Measurements from ENCODE around the gene KLF11.

The KLF11 gene

GRCh38 chr2:10043256-10043905 is at the start of gene KLF11:
Gene KLF11, plus strand, starts transcription at chr2:10043550. Its CDS starts 167 bp downstream, at chr2:10043717.
- DNase-seq, result peak; percentile 12

- DNase-seq, result no peak
Observed at GRCh38 chr2:9994462-9994861, 48.9 kb upstream of the KLF11 start.

DNA sequence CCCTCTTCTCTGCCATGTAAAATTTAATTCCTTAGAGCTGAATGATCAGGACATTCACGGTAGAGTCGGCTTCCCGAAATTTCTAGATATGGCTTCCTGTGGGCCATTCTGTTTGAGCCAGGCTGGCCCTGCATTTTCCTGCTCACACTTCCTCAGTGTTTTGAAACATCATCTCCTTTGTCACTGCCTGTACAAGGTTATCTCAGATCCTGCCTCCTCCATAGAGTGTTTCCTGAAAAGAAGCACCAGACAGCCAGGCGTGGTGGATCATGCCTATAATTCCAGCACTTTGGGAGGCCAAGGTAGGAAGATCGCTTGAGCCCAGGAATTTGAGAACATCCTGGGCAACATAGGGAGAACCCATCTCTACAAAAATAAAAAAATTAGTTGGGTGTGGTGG is 48.3 kb upstream of the KLF11 start:
- DNase-seq, result no peak

- no peak for DNase-seq
Observed at GRCh38 chr2:9996321-9996720, 47.0 kb upstream of the KLF11 start.

DNA sequence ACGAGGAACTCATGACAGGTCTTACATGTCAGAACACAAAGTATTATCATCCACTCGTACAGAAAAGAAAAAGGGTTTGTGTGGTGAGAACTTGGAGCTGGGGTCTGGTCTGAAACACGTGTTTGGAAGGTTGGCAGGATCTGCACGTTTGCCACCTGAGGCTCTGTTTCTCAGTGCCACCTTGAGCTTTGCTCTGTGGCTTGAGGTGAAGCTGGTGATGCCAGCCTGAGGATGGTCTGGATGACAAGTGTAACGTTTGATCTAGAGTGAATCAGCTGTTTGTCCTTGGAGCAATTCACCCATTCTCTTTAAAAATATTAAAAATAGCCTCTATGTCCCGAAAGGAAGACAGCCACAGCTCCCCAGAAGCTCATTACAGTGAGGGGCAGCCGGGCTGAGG is 45.4 kb upstream of the KLF11 start:
- no peak for DNase-seq

- no peak for DNase-seq
Observed at GRCh38 chr2:9998916-9999654, 44.3 kb upstream of the KLF11 start.

DNA sequence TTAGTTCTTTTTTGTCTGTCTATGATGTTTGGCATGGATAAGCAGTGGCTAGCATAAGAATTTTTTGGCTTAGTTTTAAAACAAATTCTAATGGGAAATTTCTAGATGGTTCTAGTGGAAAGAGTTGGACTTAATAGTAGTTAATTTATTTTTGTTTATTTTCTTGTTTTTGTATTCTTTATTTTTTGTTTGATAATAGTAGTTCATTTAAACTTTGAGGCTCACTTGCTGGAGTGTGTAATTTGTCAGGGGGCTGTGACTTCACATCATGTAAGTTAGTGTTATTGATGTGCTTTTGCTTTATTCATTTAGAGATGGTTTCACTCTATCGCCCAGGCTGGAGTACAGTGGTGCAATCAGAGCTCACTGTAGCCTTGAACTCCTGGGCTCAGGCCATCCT is 43.7 kb upstream of the KLF11 start:
- no peak for DNase-seq

DNA sequence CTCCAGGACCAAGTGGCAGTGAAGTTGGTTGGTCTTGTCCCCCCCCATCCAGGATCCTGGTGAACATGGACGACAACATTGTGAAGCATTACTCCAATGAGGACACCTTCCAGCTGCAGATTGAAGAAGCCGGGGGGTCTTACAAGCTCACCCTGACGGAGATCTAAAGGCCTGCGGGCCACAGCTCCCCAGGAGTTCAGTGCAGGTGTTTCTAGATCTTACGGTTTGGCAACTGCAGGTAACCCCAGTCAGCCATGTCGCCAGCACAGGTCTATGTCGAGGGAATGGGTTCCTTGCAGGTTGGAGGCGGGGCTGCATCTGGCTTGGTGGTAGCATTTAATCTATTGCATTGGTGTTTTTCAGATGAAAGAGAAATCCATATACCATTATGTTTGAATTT is 42.8 kb upstream of the KLF11 start:
- DNase-seq, result no peak

- no peak for DNase-seq
Observed at GRCh38 chr2:10001586-10001985, 41.8 kb upstream of the KLF11 start.

DNA sequence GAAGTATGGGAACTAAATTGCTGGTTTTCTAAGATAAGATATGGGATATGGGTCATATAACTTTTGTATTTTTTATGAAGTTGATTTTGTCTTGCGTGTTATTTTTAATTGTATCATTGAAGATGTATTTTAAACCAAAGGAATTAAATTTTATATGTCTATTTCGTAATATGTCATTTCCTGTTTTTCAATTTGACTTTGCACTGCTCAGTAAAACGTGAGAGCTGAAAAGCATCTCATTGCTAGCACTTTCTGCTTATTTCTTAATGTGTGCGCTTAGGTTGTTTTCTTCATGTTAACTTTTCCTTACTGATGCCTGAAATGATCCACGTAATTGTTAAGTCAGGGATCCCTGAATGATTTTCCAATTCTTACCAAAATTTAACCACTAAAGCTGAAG is 41.2 kb upstream of the KLF11 start:
- no peak for DNase-seq

DNA sequence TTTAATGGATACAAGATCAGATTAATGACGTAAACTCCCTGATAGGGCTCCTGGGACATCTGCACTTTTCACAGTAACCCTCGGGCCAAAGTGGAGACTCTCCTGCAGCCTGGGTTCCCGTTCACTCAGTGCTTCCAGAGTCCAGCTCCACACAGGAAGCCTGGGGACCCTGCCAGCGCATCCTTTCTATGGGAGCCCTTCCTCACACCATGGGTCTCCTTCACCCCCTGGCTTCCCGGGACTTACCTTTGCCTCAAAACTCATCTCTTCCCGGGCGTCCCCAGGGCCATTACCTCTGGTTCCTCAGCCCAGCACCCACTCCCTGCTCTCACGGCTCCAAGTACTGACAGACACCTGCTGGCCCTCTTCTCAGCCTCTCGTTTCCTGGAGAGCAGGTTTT is 40.7 kb upstream of the KLF11 start:
- no peak for DNase-seq

DNA sequence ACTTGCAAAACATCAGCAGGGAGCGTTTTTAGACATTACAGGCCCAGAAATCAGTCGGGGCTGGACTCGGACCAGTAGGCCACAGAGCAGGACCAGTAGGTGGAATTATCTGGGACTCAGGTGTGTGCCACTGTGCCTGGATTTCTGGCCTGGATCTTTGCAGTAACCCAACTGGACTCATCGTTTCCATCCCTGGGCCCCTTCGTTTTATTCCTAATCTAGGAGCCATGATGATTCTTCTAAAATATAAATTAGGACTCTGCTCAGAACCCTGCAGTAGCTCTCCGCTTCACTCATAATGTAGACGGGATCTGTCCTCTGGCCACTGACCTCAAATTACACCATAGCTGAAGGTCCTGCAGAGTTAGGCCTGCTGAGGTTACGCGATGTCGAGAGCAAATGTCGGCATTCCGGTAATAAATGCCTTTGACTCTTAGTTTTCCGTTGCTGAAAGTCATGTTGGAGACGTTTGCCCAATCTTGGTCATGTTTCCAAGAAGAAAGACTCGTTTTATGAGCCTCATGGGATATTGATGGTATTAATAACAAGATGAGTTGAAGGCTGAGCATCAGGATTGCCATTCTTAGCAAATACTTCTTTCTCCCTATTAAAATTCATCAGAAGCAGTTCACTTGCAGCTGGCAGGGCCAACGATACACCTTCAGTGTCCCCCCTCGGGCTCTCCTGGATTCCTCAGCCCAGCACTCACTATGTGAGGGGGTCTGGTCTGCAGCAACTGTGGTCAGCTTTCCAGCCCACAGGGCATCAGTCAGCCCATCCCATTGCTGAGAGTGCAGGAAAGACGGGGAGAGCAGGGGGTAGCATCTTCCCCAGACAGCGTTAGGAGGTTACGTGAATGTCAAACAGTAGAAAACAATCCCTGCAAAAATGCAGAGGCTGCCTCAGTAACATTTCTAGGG is 39.9 kb upstream of the KLF11 start:
- no peak for DNase-seq

DNA sequence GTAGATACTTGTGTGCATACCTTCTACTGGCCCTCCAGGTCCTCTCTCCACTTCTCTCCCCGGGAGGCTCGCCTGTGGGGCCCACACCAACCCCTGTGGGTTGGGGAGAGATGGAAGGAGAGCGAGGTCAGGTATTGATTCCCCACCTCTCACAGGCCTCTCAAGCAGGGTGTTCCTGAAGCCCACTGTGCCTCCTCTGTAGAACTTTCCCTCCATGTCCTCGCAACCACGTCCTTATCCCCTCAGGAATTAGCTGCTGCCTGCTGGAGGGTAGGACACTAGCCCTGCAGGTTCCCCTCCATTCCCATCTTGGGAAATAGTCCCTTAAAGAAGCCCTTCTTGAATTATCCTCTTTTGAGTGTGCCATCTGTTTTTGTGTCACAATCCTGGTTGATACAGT is 38.9 kb upstream of the KLF11 start:
- DNase-seq, result no peak

GRCh38 chr2:10004836-10005235 is 38.5 kb upstream of the KLF11 start:
- DNase-seq, result no peak

- no peak for DNase-seq
Observed at GRCh38 chr2:10005461-10006235, 37.7 kb upstream of the KLF11 start.

DNA sequence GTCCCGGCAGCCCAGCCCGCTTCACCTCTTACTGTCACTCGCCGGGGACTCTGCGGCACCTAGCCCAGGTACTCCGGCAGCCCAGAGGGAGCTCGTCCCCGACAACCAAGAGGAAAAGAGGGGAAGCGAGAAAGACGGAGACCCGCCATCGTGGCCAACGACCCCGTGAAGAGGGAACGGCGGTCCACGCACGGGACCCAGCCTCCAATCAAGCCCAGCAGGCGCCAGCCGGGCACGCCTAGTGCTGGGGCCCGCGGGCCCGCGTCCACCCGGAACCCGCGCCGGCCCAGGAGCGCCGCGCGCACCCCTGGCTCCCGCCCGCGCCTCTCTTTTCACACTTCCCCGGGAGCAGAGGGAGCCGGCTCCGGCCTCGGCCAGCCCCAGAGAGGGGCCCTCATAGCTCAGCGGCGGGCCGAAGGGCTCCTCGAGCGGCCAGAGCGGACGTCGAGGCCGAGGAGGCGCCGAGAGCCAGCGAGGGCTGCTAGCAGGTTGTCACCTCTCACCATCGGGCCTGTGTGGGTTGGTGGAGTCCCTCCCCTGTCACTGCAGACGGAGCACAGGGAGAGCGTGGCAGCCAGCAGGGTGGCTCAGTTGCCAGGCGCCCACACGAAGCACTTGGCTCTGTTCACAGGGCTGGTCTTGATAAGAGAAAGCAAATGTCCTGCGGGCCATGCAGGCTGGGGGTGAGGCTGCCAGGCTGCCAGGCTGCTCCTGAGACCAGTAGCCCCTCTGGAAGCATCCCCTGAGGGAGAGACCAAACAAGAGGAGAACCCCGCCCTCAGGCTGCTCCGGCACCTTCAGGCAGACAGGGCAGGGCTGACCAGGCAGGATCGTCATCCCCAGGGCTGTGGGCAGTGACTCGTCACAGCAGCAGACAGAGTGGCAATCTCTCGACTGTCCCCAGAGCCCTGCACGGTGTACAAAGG is 36.9 kb upstream of the KLF11 start:
- no peak for DNase-seq

GRCh38 chr2:10007435-10007834 is 35.9 kb upstream of the KLF11 start:
- no peak for DNase-seq

DNA sequence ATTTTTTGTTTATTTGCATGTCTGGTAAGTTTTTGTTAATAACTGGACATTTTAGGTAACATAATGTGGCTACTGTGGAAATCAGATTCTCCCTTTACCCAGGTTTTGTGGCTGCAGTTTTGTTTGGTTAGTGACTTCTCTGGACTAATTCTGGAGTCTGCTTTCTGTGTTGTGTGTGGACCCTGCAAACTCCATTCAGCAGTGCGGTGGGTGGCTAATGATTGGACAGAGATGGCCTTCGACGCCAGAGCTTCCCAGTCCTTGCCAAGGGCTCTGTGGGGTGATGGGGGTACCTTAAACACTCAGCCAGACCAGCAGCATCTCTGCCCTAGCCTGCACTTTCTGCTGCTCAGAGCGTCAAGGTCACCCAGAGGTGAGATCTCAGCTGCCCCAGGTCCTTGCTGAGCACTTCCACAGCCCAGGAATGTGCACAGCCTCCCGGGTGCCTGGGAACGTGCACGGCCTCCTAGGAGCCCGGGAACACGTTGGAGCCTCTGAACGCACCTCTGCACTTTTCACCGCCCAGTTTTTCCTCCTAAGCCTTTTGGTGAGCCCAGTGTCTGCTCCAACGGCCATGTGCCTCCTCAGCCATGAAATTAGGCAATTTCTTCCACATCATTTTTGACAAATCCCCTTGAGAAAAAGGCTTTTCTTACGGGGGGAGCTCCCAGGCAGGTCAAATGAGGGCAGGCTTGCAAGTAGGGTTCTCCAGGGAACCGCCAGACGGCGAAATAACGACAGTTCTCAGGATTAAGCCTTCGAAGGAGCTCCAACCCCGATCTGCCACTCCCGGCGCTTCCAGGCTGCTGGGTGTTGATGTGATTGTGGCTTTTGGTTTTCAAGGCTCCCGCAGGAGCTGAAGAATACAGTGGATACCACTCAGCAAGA is 35.2 kb upstream of the KLF11 start:
- DNase-seq, result no peak

GRCh38 chr2:10008809-10009176 is 34.6 kb upstream of the KLF11 start:
- DNase-seq, result no peak

GRCh38 chr2:10009271-10009810 is 34.0 kb upstream of the KLF11 start:
- no peak for DNase-seq

Measured in NCI-H1436 treated with DMSO at 0.1 percent for 48 hours (cell line).